Fibroblast of lung (primary cell): ENCODE measurements around the gene MIX23. TPM values are rescaled to one million over a fixed set of nuclear protein-coding genes. Genes with fewer than 3 reads are reported as not detected.
A peak's percentile ranks its signal among the peaks of the same experiment; 100 is the strongest.

ENCODE experiments used
- DNase-seq, 2 donors: peaks; one replicate each; pipeline versions ENCODE4 v3.0.0 to v3.0.0-alpha.2; 2010; ENCODE audit warnings: low read depth in 2 of 2
- H2AFZ ChIP-seq: 2 replicates; pipeline ENCODE4 v1.5.1; 2012; ENCODE audit warnings: low read length, control low read depth, inconsistent platforms
- H3K27ac ChIP-seq: 2 replicates; pipeline ENCODE4 v1.5.1; 2011; ENCODE audit warnings: low read length, control low read depth; ENCODE audit not compliant: insufficient read depth
- H3K27me3 ChIP-seq: 2 replicates; pipeline ENCODE4 v1.5.1; 2011; ENCODE audit warnings: mild to moderate bottlenecking, low read length; ENCODE audit not compliant: control insufficient read depth, insufficient read depth
- H3K36me3 ChIP-seq: 2 replicates; pipeline ENCODE4 v1.5.1; 2011; ENCODE audit warnings: low read length; ENCODE audit not compliant: control insufficient read depth, insufficient read depth
- H3K4me1 ChIP-seq: 2 replicates; pipeline ENCODE4 v1.5.1; 2011; ENCODE audit warnings: low read length; ENCODE audit not compliant: control insufficient read depth, insufficient read depth; ENCODE audit errors: extremely low read depth
- H3K4me2 ChIP-seq: 2 replicates; pipeline ENCODE4 v1.5.1; 2011; ENCODE audit warnings: low read length, control low read depth; ENCODE audit not compliant: insufficient read depth; ENCODE audit errors: extremely low read depth
- H3K4me3 ChIP-seq, 4 experiments: fragments of 200-600 bp in 1 of 4; sonication (generic) in 1 of 4; replicated peaks in 1 of 4; 2 replicates each; pipeline ENCODE4 v1.5.1; 2011 to 2016; ENCODE audit warnings: low read length in 4 of 4, low read depth in 3 of 4, mild to moderate bottlenecking in 3 of 4, control low read depth in 2 of 4, inconsistent platforms in 1 of 4, mixed read lengths in 1 of 4; ENCODE audit not compliant: insufficient read depth in 1 of 4; ENCODE audit errors: control extremely low read depth in 1 of 4
- H3K79me2 ChIP-seq: 2 replicates; pipeline ENCODE4 v1.5.1; 2012; ENCODE audit warnings: mild to moderate bottlenecking, low read length, inconsistent platforms; ENCODE audit not compliant: control insufficient read depth, insufficient read depth
- H3K9ac ChIP-seq: 2 replicates; pipeline ENCODE4 v1.5.1; 2011; ENCODE audit warnings: mild to moderate bottlenecking, low read length, control low read depth; ENCODE audit not compliant: insufficient read depth
- H3K9me3 ChIP-seq: 2 replicates; pipeline ENCODE4 v1.5.1; 2012; ENCODE audit warnings: low read depth, low read length; ENCODE audit not compliant: control insufficient read depth, insufficient read depth
- H4K20me1 ChIP-seq: 2 replicates; pipeline ENCODE4 v1.5.1; 2011; ENCODE audit warnings: low read length; ENCODE audit not compliant: control insufficient read depth, insufficient read depth; ENCODE audit errors: extremely low read depth
- CTCF ChIP-seq, 2 donors: IDR thresholded peaks in 1 of 2; conservative IDR thresholded peaks in 1 of 2; 1 replicate in 1 of 2; 2 replicates in 1 of 2; pipeline ENCODE4 v1.5.1; 2011 to 2012; ENCODE audit warnings: low read length in 2 of 2, control low read depth in 1 of 2, inconsistent platforms in 1 of 2, low read depth in 1 of 2, mild to moderate bottlenecking in 1 of 2
- EZH2 ChIP-seq: IDR thresholded peaks from 2 replicates; pipeline ENCODE4 v1.5.1; 2012; ENCODE audit warnings: low read length, control low read depth, mild to moderate bottlenecking; ENCODE audit errors: missing control alignments
- polyA plus RNA-seq, 2 donors: library from polyadenylated mRNA; depleted of rRNA in 1 of 2; stranded (reverse) in 1 of 2; unstranded in 1 of 2; fragments of >200 nt; gene quantifications; 2 replicates each; pipeline ENCODE4 v1.2.1, GENCODE V29; 2011 to 2012; ENCODE audit warnings: missing spikeins in 1 of 2
- total RNA-seq: library from RNA; depleted of rRNA; stranded (reverse); fragments of >200 nt; gene quantifications from 2 replicates; pipeline ENCODE4 v1.2.1, GENCODE V29; 2014

Gene MIX23
- total and polyA plus RNA-seq, 2 donors (not counting 1 experiment from before 2014, with no cell fraction given) = 22.3 to 30.9 TPM

- H3K9ac ChIP-seq = no peak overlapping the region
- TF ChIP-seq EZH2 (no peak), CTCF (conservative IDR thresholded peaks at IDR 0.05 in 1 of 2, IDR thresholded peaks at IDR 0.05 in 1 of 2; ENCODE audit: low read depth in 1 of 2, low read length in 2 of 2) (no peak)
- no peak for DNase-seq
These were observed 57.3 kb downstream of the MIX23 start for GRCh38 chr3:122325769-122326168.

GRCh38 chr3:122324871-122325323 is 58.1 kb downstream of the MIX23 start, which contains the start of gene CSTA:
Gene CSTA, plus strand, starts transcription at chr3:122325248. Its CDS starts 45 bp downstream, at chr3:122325293.
- DNase-seq = peak in 1 of 2 donors; percentile 36

More at GRCh38 chr3:122325769-122326168, 57.3 kb downstream of the MIX23 start:
- no peak overlapping the region for H2AFZ ChIP-seq
- no peak overlapping the region for H3K27ac ChIP-seq
- no peaks in the 10 kb centered on the region for H3K79me2 ChIP-seq
- H4K20me1 ChIP-seq = no peaks in the 10 kb centered on the region
- H3K4me3 ChIP-seq = no peak overlapping the region
- no peaks in the 10 kb centered on the region for H3K4me1 ChIP-seq
- H3K27me3 ChIP-seq = no peaks in the 10 kb centered on the region
- H3K36me3 ChIP-seq = no peaks in the 10 kb centered on the region
- no peaks in the 10 kb centered on the region for H3K9me3 ChIP-seq
- H3K4me2 ChIP-seq = no peak overlapping the region

More at GRCh38 chr3:122324871-122325323, 58.1 kb downstream of the MIX23 start, which contains the start of gene CSTA:
- no peak within 1 kb of the TSS for H2AFZ ChIP-seq
- H3K36me3 ChIP-seq = no peaks in the 10 kb centered on the region
- H3K4me3 ChIP-seq = peak within 1 kb of the TSS in 1 of 4 experiments; percentile 4
- H3K4me2 ChIP-seq = no peak within 1 kb of the TSS
- H3K9ac ChIP-seq = no peak within 1 kb of the TSS
- no peaks in the 10 kb centered on the region for H4K20me1 ChIP-seq
- no peaks in the 10 kb centered on the region for H3K27me3 ChIP-seq
- no peak within 1 kb of the TSS for H3K27ac ChIP-seq
- no peak for TF ChIP-seq EZH2
- TF ChIP-seq CTCF (conservative IDR thresholded peaks at IDR 0.05 in 1 of 2, IDR thresholded peaks at IDR 0.05 in 1 of 2; ENCODE audit: low read depth in 1 of 2, low read length in 2 of 2) = no peak
- H3K79me2 ChIP-seq = no peaks in the 10 kb centered on the region
- no peaks in the 10 kb centered on the region for H3K9me3 ChIP-seq
- H3K4me1 ChIP-seq = no peaks in the 10 kb centered on the region
